Glomerular endothelial cell (primary cell): ENCODE results near the gene KIF19. TPM values are rescaled to one million over a fixed set of nuclear protein-coding genes. Genes with fewer than 3 reads are reported as not detected.

Experiments
- total RNA-seq: library from RNA; depleted of rRNA; stranded (reverse); fragments of >200 nt; gene quantifications from 2 replicates; pipeline ENCODE4 v1.2.3, GENCODE V29; 2015

Gene KIF19
- total RNA-seq, 1 donor from 2014 or later = 17.2 TPM

Other genes with a start within 250 kb of the KIF19 start
- gene RPL38, start 122.5 kb upstream of the KIF19 start, total RNA-seq = 542 and 652 TPM in 2 replicates
- gene TTYH2, start 112.7 kb upstream of the KIF19 start, total RNA-seq = 1.7 and 4.1 TPM in 2 replicates
- not detected in 2 replicates for gene DNAI2, start 52.0 kb upstream of the KIF19 start, total RNA-seq
- gene BTBD17, start 35.6 kb downstream of the KIF19 start, total RNA-seq = not detected in 2 replicates
- 0.10 TPM in 1 of 2 replicates, not detected in the other for gene GPR142, start 41.3 kb downstream of the KIF19 start, total RNA-seq
- gene GPRC5C, start 105.9 kb downstream of the KIF19 start, total RNA-seq = 8.6 and 17.5 TPM in 2 replicates
- not detected in 2 replicates for gene CD300A, start 140.4 kb downstream of the KIF19 start, total RNA-seq
- gene CD300LB, start 205.2 kb downstream of the KIF19 start, total RNA-seq = not detected in 2 replicates
- gene CD300C, start 219.9 kb downstream of the KIF19 start, total RNA-seq = not detected in 2 replicates
- not detected in 2 replicates for gene CD300H, start 241.3 kb downstream of the KIF19 start, total RNA-seq